ENCODE measurements around the gene WDR27.

GRCh38 chr6:169657284-169657610 lies 44.6 kb downstream of the WDR27 start:
- TF ChIP-seq CTCF (IDR thresholded peaks at IDR 0.05; ENCODE audit: poor library complexity): no peak
- TF ChIP-seq EZH2 (IDR thresholded peaks at IDR 0.05; ENCODE audit: borderline replicate concordance): no peak
